ENCODE results near the gene CLDN10. TPM values are rescaled to one million over a fixed set of nuclear protein-coding genes. Genes with fewer than 3 reads are reported as not detected.

Gene CLDN10
- total RNA-seq, 4 donors from 2014 or later, result 0.81 to 16.8 TPM; not detected in 2

DNA sequence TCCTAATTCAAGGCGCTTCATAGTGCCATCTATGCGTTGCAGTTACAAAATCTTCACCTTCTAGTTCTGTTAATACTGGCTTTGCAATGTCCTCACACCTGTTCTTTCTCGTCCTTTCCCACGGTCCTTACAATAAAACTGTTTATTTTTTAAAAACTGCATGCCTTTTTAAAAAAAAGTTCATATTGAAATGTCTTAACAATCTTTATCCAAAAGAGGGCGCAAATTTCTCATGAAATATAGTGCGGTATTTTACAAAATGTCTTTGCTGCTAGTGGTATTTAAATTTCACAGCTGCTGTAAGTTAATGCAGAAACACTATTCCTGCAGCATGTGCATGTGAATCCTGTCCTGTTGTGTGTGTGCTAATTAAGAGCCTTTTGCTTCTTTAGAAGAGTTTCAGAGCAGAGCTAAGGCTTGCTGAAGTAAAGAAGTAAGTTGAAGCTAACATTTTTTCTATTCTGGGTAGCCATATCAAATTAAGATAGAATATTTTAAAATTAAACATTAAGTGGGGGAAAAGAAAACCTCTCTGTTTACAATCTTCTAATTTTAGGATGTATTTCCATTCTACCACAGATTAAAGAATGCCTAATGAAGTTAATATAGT, 15.8 kb upstream of the CLDN10 start:
- H3K36me3 ChIP-seq, result no peaks in the 10 kb centered on the region
- peaks cover 11% of the 10 kb centered on the region for H3K27me3 ChIP-seq
- H3K4me3 ChIP-seq, result no peak overlapping the region
- no peaks in the 10 kb centered on the region for H3K4me1 ChIP-seq
- no peaks in the 10 kb centered on the region for H3K9me3 ChIP-seq
- 13 to 16% methylated on average over 6 of the region's 6 CpGs for whole genome bisulfite sequencing, 2 donors (ENCODE audit: low coverage in 1 of 2)
- ATAC-seq, result no peak
- H3K27ac ChIP-seq, result no peak overlapping the region
- TF ChIP-seq, protein P1, sequence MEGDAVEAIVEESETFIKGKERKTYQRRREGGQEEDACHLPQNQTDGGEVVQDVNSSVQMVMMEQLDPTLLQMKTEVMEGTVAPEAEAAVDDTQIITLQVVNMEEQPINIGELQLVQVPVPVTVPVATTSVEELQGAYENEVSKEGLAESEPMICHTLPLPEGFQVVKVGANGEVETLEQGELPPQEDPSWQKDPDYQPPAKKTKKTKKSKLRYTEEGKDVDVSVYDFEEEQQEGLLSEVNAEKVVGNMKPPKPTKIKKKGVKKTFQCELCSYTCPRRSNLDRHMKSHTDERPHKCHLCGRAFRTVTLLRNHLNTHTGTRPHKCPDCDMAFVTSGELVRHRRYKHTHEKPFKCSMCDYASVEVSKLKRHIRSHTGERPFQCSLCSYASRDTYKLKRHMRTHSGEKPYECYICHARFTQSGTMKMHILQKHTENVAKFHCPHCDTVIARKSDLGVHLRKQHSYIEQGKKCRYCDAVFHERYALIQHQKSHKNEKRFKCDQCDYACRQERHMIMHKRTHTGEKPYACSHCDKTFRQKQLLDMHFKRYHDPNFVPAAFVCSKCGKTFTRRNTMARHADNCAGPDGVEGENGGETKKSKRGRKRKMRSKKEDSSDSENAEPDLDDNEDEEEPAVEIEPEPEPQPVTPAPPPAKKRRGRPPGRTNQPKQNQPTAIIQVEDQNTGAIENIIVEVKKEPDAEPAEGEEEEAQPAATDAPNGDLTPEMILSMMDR (IDR thresholded peaks at IDR 0.05), result peak in 3 of 4 experiments; percentile 8 to 29 (median 18)
- no peak for TF ChIP-seq EP300 (IDR thresholded peaks at IDR 0.05)

DNA sequence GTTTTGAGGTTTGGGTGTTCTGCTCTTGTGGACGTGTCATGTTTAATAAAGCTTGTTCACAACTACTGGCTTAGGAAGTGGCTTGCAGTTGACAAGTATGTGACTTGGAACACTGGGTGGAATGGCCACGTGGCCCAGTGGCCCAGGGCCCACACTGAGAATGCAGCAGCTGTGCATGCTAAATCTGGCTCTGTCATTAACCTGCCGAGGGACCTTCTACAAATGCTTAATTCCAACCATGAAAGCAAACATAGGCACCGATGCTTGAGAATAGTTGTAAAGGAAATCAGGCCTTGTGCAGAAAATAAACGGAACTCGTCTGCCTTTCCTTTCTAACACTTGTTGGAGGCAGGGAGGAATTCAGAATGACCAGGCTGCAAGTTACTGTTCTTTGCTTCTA, 11.6 kb upstream of the CLDN10 start:
- no peak for ATAC-seq
- Histone ChIP-seq H3K4me1 (no peaks in the 10 kb centered on the region), H3K27me3 (peaks cover 13% of the 10 kb centered on the region), H3K4me3 (no peak overlapping the region), H3K36me3 (no peaks in the 10 kb centered on the region), H3K9me3 (no peaks in the 10 kb centered on the region), H3K27ac (no peak overlapping the region)
- WGBS, 2 donors (ENCODE audit: low coverage in 1 of 2), result 24 to 33% methylated on average over 1 to 6 of the region's 6 CpGs
- no peak for TF ChIP-seq POLR2A (IDR thresholded peaks at IDR 0.05)
- no peak for TF ChIP-seq EP300 (IDR thresholded peaks at IDR 0.05)
- no peak for TF ChIP-seq POLR2AphosphoS5 (IDR thresholded peaks at IDR 0.05)
- TF ChIP-seq, protein P1 (IDR thresholded peaks at IDR 0.05), result no peak

- no peaks in the 10 kb centered on the region for H3K4me1 ChIP-seq
- peaks cover 13% of the 10 kb centered on the region for H3K27me3 ChIP-seq
- no peak overlapping the region for H3K4me3 ChIP-seq
- no peaks in the 10 kb centered on the region for H3K36me3 ChIP-seq
- H3K9me3 ChIP-seq, result no peaks in the 10 kb centered on the region
- TF ChIP-seq, protein P1 (IDR thresholded peaks at IDR 0.05), result no peak
- TF ChIP-seq EP300 (IDR thresholded peaks at IDR 0.05), result no peak
- no peak for TF ChIP-seq POLR2A (IDR thresholded peaks at IDR 0.05)
- no peak for TF ChIP-seq POLR2AphosphoS5 (IDR thresholded peaks at IDR 0.05)
- ATAC-seq, result no peak
- WGBS, 2 donors (ENCODE audit: low coverage in 1 of 2), result 53 to 80% methylated on average over 1 to 2 of the region's 2 CpGs
- no peak overlapping the region for H3K27ac ChIP-seq
Measured at GRCh38 chr13:95541308-95541707, 11.2 kb upstream of the CLDN10 start.

DNA sequence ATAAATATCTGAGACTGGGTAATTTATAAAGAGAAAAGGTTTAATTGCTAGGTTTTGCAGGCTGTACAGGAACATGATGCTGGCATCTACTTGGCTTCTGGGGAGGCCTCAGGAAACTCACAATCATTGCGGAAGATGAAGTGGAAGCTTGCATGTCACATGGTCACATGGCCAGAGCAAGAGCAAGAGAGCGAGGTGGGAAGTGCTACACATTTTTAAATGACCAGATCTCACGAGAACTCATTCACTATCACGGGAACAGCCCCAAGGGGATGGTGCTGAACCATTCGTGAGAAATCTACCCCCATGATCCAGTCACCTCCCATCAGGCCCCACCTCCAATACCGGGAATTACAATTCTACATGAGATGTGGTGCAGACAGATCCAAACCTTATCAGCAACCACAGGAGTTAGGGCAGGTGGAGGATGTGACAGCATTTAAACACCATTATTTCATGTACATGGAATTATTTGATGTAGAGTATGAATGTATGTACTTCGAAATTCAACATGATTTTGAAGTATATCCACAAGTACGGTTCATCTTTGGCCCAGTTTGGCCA, 10.5 kb upstream of the CLDN10 start:
- TF ChIP-seq EP300 (IDR thresholded peaks at IDR 0.05) (no peak), POLR2AphosphoS5 (IDR thresholded peaks at IDR 0.05) (no peak), POLR2A (IDR thresholded peaks at IDR 0.05) (no peak)
- TF ChIP-seq, protein P1 (IDR thresholded peaks at IDR 0.05), result no peak
- H3K27me3 ChIP-seq, result peaks cover 18% of the 10 kb centered on the region
- 81 to 90% methylated on average over 5 to 8 of the region's 8 CpGs for WGBS, 2 donors (ENCODE audit: low coverage in 1 of 2)
- no peak overlapping the region for H3K27ac ChIP-seq
- ATAC-seq, result no peak
- H3K4me3 ChIP-seq, result no peak overlapping the region
- H3K36me3 ChIP-seq, result no peaks in the 10 kb centered on the region
- H3K9me3 ChIP-seq, result no peaks in the 10 kb centered on the region
- no peaks in the 10 kb centered on the region for H3K4me1 ChIP-seq

DNA sequence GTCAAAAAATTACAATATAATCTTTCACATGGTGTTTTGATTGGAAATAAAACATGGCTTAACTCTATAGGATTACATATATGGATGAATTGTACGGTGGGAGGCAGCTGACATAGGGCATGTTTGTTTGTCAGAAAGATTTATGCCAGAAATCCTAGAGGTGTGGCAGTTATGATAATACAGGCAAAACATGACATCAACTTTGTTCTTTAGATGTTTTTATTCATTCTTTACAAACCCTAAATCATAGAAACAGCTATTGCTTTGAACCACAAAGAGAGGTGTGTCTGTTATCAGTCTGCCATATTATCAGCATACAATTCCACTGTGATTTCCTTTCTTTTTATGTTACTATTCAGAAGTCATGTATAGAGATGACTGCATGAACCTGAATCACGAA, 8.2 kb upstream of the CLDN10 start:
- TF ChIP-seq EP300 (IDR thresholded peaks at IDR 0.05) (no peak), POLR2A (IDR thresholded peaks at IDR 0.05) (no peak), POLR2AphosphoS5 (IDR thresholded peaks at IDR 0.05) (no peak)
- TF ChIP-seq, protein P1 (IDR thresholded peaks at IDR 0.05), result no peak
- Histone ChIP-seq H3K36me3 (no peaks in the 10 kb centered on the region), H3K4me3 (no peak overlapping the region), H3K27ac (no peak overlapping the region), H3K27me3 (peaks cover 37% of the 10 kb centered on the region), H3K9me3 (no peaks in the 10 kb centered on the region), H3K4me1 (no peaks in the 10 kb centered on the region)
- 46 to 75% methylated on average over 2 of the region's 2 CpGs for WGBS, 2 donors (ENCODE audit: low coverage in 1 of 2)
- ATAC-seq, result no peak

All from gastroesophageal sphincter (tissue), 4 donors.